Central memory CD4-positive, alpha-beta T cell (primary cell): ENCODE data around the gene SLAMF6.
A peak's percentile ranks its signal among the peaks of the same experiment; 100 is the strongest.

Experiments
- DNase-seq: peaks from one replicate; pipeline ENCODE4 v3.0.0; 2022

Gene SLAMF6

GRCh38 chr1:160460683-160461287, 62.3 kb downstream of the SLAMF6 start:
- no peak for DNase-seq

GRCh38 chr1:160460214-160460642, 62.8 kb downstream of the SLAMF6 start:
- no peak for DNase-seq

GRCh38 chr1:160459687-160460086, 63.4 kb downstream of the SLAMF6 start:
- no peak for DNase-seq

- DNase-seq = no peak
Observed at GRCh38 chr1:160459056-160459455, 64.0 kb downstream of the SLAMF6 start.

GRCh38 chr1:160455153-160455517, 67.9 kb downstream of the SLAMF6 start:
- DNase-seq = no peak

- no peak for DNase-seq
Observed at GRCh38 chr1:160454371-160455152, 68.5 kb downstream of the SLAMF6 start.

- no peak for DNase-seq
Observed at GRCh38 chr1:160453443-160453842, 69.6 kb downstream of the SLAMF6 start.

- DNase-seq = no peak
Observed at GRCh38 chr1:160451859-160452232, 71.2 kb downstream of the SLAMF6 start.

- DNase-seq = no peak
Observed at GRCh38 chr1:160451119-160451858, 71.8 kb downstream of the SLAMF6 start.

GRCh38 chr1:160449494-160449893, 73.6 kb downstream of the SLAMF6 start:
- DNase-seq = no peak

- DNase-seq = no peak
Observed at GRCh38 chr1:160446945-160447600, 76.0 kb downstream of the SLAMF6 start.

- DNase-seq = no peak
Observed at GRCh38 chr1:160439718-160440117, 83.3 kb downstream of the SLAMF6 start.

GRCh38 chr1:160438935-160439334, 84.1 kb downstream of the SLAMF6 start:
- DNase-seq = no peak

GRCh38 chr1:160438317-160438918, 84.6 kb downstream of the SLAMF6 start:
- no peak for DNase-seq

- DNase-seq = peak; percentile 56
Observed at GRCh38 chr1:160437432-160438316, 85.4 kb downstream of the SLAMF6 start.

GRCh38 chr1:160436966-160437365, 86.1 kb downstream of the SLAMF6 start:
- no peak for DNase-seq
